ENCODE measurements around the gene TXNDC2.

The TXNDC2 gene

GRCh38 chr18:9863282-9863681, 22.5 kb upstream of the TXNDC2 start:
- DNase-seq (ENCODE audit: low spot score in 2 of 2) (no peak), ATAC-seq (replicated peaks; ENCODE audit: extremely low read depth, poor library complexity, severe bottlenecking) (no peak)
- Mint-ChIP-seq H3K27ac (ENCODE audit: low read depth) (no peak overlapping the region), H3K27me3 (peaks cover 29% of the 10 kb centered on the region), H3K36me3 (ENCODE audit: insufficient read depth) (no peaks in the 10 kb centered on the region), H3K4me3 (no peak overlapping the region), H3K4me1 (no peaks in the 10 kb centered on the region), H3K9me3 (peaks cover 14% of the 10 kb centered on the region)

GRCh38 chr18:9865764-9866490, 19.8 kb upstream of the TXNDC2 start:
- no peak for ATAC-seq (replicated peaks; ENCODE audit: extremely low read depth, poor library complexity, severe bottlenecking)
- peaks cover 47% of the 10 kb centered on the region for H3K27me3 Mint-ChIP-seq
- no peak overlapping the region for H3K27ac Mint-ChIP-seq (ENCODE audit: low read depth)
- H3K4me3 Mint-ChIP-seq: no peak overlapping the region
- H3K9me3 Mint-ChIP-seq: peaks cover 14% of the 10 kb centered on the region
- peaks cover 9% of the 10 kb centered on the region for H3K4me1 Mint-ChIP-seq
- H3K36me3 Mint-ChIP-seq (ENCODE audit: insufficient read depth): no peaks in the 10 kb centered on the region
- no peak for DNase-seq (ENCODE audit: low spot score in 2 of 2)

GRCh38 chr18:9866627-9867026, 19.1 kb upstream of the TXNDC2 start:
- ATAC-seq (replicated peaks; ENCODE audit: extremely low read depth, poor library complexity, severe bottlenecking) (no peak), DNase-seq (ENCODE audit: low spot score in 2 of 2) (no peak)
- H3K4me1 Mint-ChIP-seq: peaks cover 9% of the 10 kb centered on the region
- no peaks in the 10 kb centered on the region for H3K36me3 Mint-ChIP-seq (ENCODE audit: insufficient read depth)
- H3K9me3 Mint-ChIP-seq: peaks cover 14% of the 10 kb centered on the region
- no peak overlapping the region for H3K27ac Mint-ChIP-seq (ENCODE audit: low read depth)
- peaks cover 54% of the 10 kb centered on the region for H3K27me3 Mint-ChIP-seq
- H3K4me3 Mint-ChIP-seq: no peak overlapping the region

GRCh38 chr18:9867071-9867594, 18.6 kb upstream of the TXNDC2 start:
- H3K36me3 Mint-ChIP-seq (ENCODE audit: insufficient read depth): no peaks in the 10 kb centered on the region
- H3K9me3 Mint-ChIP-seq: peaks cover 14% of the 10 kb centered on the region
- H3K27ac Mint-ChIP-seq (ENCODE audit: low read depth): no peak overlapping the region
- peaks cover 57% of the 10 kb centered on the region for H3K27me3 Mint-ChIP-seq
- no peak overlapping the region for H3K4me3 Mint-ChIP-seq
- DNase-seq (ENCODE audit: low spot score in 2 of 2) (no peak), ATAC-seq (replicated peaks; ENCODE audit: extremely low read depth, poor library complexity, severe bottlenecking) (no peak)
- H3K4me1 Mint-ChIP-seq: peaks cover 9% of the 10 kb centered on the region

DNA sequence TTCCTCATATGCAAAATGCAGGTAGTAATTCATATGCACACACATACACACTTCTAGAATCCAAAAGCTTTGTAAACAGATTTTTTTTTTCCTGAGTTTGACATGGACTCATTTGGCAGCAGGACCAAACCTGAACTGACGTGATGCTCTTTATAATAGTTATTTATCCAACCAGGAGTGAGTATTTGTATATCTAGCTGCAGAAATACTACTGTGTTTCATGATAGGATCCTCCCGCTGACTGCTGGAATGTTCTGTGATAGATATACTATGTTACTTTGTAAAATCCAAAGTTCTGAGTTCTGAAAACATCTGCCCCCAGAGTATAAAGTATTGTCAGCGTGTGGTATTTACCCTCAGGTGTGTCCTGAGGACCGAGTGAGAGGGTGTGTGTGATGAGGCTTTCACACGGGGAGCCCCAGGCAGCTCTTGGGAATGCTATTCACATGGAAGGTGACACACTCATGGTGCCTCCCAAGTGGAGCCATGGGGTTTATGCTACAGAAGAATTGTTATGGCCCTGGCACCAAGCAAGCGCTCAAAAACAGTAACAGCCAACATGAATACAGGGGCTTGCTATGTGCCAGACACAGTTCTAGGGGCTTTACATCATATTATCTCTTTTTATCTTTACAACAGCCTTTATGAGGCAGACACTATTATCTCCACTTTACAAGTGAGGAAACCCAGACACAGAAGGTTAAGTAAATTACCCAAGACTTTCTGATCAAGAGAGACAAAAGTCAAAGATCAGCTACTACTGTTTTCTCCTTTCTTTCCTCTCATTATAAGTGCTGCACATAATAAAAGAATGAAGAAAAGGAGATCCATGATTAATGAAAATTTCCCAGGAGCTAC, 16.7 kb upstream of the TXNDC2 start:
- Mint-ChIP-seq H3K9me3 (peaks cover 14% of the 10 kb centered on the region), H3K27ac (ENCODE audit: low read depth) (no peak overlapping the region), H3K27me3 (peaks cover 76% of the 10 kb centered on the region), H3K36me3 (ENCODE audit: insufficient read depth) (no peaks in the 10 kb centered on the region), H3K4me3 (no peak overlapping the region), H3K4me1 (peaks cover 9% of the 10 kb centered on the region)
- ATAC-seq (replicated peaks; ENCODE audit: extremely low read depth, poor library complexity, severe bottlenecking) (no peak), DNase-seq (ENCODE audit: low spot score in 2 of 2) (no peak)

- ATAC-seq (replicated peaks; ENCODE audit: extremely low read depth, poor library complexity, severe bottlenecking) (no peak), DNase-seq (ENCODE audit: low spot score in 2 of 2) (no peak)
- Mint-ChIP-seq H3K4me1 (peaks cover 9% of the 10 kb centered on the region), H3K27me3 (peaks cover 82% of the 10 kb centered on the region), H3K9me3 (peaks cover 14% of the 10 kb centered on the region), H3K36me3 (ENCODE audit: insufficient read depth) (no peaks in the 10 kb centered on the region), H3K4me3 (no peak overlapping the region), H3K27ac (ENCODE audit: low read depth) (no peak overlapping the region)
Observed at GRCh38 chr18:9869715-9870430, 15.9 kb upstream of the TXNDC2 start.

GRCh38 chr18:9870431-9871008, 15.3 kb upstream of the TXNDC2 start:
- peaks cover 9% of the 10 kb centered on the region for H3K4me1 Mint-ChIP-seq
- H3K27me3 Mint-ChIP-seq: peaks cover 82% of the 10 kb centered on the region
- peak overlapping the region; percentile 2 for H3K27ac Mint-ChIP-seq (ENCODE audit: low read depth)
- no peak overlapping the region for H3K4me3 Mint-ChIP-seq
- H3K9me3 Mint-ChIP-seq: peaks cover 8% of the 10 kb centered on the region
- H3K36me3 Mint-ChIP-seq (ENCODE audit: insufficient read depth): no peaks in the 10 kb centered on the region
- no peak for DNase-seq (ENCODE audit: low spot score in 2 of 2)
- no peak for ATAC-seq (replicated peaks; ENCODE audit: extremely low read depth, poor library complexity, severe bottlenecking)

DNA sequence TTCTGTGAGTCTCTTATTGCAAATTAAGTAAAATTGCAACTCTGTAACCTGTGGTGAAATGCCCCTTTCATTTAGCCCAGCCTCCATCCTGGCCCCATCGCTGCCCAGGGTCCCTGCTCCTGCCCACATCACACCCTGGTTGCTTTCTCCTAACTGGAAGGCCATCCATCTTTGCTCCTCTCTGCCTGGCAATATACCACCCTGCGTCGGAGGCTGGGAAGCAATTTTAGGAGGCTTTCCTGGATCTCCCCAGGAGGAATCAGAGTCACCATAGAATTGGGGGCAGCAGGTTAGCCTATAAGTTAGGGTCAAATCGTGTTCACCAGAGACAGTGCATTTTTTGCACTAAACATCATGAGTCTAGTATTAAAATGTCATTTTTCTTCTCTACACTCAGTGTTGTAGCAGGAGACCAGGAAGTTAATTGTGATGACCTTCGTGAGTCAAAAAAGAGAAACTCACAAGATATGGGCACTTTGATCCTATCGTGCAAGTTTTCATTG, 14.5 kb upstream of the TXNDC2 start:
- Mint-ChIP-seq H3K27ac (ENCODE audit: low read depth) (no peak overlapping the region), H3K36me3 (ENCODE audit: insufficient read depth) (no peaks in the 10 kb centered on the region), H3K4me3 (no peak overlapping the region), H3K4me1 (peaks cover 9% of the 10 kb centered on the region), H3K9me3 (peaks cover under 1% of the 10 kb centered on the region), H3K27me3 (peaks cover 80% of the 10 kb centered on the region)
- DNase-seq (ENCODE audit: low spot score in 2 of 2) (no peak), ATAC-seq (replicated peaks; ENCODE audit: extremely low read depth, poor library complexity, severe bottlenecking) (no peak)

DNA sequence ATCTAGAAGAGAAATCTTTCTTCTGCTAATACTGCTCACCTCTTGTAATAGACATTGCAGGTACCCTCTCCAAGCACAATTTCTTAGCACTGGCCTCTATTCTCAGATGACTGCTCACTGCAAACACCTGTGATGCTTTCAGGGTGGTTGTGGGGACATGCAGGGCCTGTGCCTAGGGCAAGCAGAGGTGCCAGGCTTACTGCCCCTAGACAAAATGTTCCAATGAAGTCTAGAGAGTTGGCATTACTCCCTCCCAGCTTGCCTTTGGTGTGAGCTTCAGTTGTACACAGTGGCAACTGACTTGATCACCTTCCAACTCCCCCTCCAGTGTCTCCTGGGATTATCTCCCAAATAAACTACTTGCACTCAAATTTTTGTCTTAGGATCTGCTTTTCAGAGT, 12.9 kb upstream of the TXNDC2 start:
- no peaks in the 10 kb centered on the region for H3K9me3 Mint-ChIP-seq
- H3K36me3 Mint-ChIP-seq (ENCODE audit: insufficient read depth): no peaks in the 10 kb centered on the region
- peaks cover 9% of the 10 kb centered on the region for H3K4me1 Mint-ChIP-seq
- H3K4me3 Mint-ChIP-seq: no peak overlapping the region
- H3K27ac Mint-ChIP-seq (ENCODE audit: low read depth): no peak overlapping the region
- DNase-seq (ENCODE audit: low spot score in 2 of 2) (no peak), ATAC-seq (replicated peaks; ENCODE audit: extremely low read depth, poor library complexity, severe bottlenecking) (no peak)
- peaks cover 89% of the 10 kb centered on the region for H3K27me3 Mint-ChIP-seq

DNA sequence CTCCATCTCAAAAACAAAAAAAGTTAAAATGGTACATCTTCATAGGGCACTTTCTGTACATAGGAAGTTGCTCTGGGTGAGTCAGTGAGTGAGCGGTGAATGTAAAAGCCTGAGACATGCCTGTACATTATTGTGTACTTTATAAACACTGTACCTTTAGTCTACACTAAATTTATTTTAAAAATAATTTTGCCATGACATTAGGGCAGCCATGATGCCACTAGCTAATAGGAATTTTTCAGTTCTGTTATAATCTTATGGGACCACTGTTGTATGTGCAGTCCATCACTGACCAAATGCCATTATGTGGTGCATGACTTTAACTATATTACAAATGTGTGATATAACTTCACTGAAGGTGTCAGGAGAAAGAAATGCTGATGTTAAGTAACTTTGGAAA, 11.0 kb upstream of the TXNDC2 start:
- no peaks in the 10 kb centered on the region for H3K36me3 Mint-ChIP-seq (ENCODE audit: insufficient read depth)
- H3K27me3 Mint-ChIP-seq: peaks cover 73% of the 10 kb centered on the region
- no peak overlapping the region for H3K27ac Mint-ChIP-seq (ENCODE audit: low read depth)
- H3K4me3 Mint-ChIP-seq: no peak overlapping the region
- H3K4me1 Mint-ChIP-seq: peaks cover 9% of the 10 kb centered on the region
- no peaks in the 10 kb centered on the region for H3K9me3 Mint-ChIP-seq
- no peak for DNase-seq (ENCODE audit: low spot score in 2 of 2)
- no peak for ATAC-seq (replicated peaks; ENCODE audit: extremely low read depth, poor library complexity, severe bottlenecking)

DNA sequence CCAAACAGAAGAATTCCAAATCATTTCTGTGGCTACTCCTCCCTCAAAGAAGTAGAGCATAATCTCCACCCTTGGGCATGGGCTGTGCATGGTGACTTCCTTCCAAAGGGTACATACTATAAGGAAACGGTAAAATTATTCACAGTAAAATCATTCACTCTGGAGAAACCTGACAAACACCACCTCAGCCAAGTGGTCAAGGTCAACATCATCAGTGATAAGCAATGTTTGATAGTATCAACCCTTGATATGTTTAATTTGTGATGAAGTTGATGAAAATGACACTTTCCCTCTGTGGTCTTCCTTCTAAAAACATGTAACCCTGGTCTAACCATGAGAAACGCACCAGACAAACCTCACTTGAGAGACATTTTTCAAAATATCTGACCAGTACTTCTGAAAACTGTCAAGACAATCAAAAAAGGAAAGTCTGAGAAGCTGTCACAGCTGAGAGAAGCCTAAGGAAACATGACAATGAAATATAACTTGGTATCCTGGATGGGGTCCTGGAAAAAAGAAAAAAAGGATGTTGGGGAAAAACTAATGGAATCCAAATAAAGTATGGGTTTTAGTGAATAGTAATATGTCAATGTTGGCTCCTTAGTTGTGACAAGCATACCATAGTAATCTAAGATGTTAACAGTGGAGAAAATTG, 9.4 kb upstream of the TXNDC2 start:
- no peaks in the 10 kb centered on the region for H3K36me3 Mint-ChIP-seq (ENCODE audit: insufficient read depth)
- ATAC-seq (replicated peaks; ENCODE audit: extremely low read depth, poor library complexity, severe bottlenecking) (no peak), DNase-seq (ENCODE audit: low spot score in 2 of 2) (no peak)
- no peak overlapping the region for H3K4me3 Mint-ChIP-seq
- H3K4me1 Mint-ChIP-seq: no peaks in the 10 kb centered on the region
- no peak overlapping the region for H3K27ac Mint-ChIP-seq (ENCODE audit: low read depth)
- peaks cover 57% of the 10 kb centered on the region for H3K27me3 Mint-ChIP-seq
- no peaks in the 10 kb centered on the region for H3K9me3 Mint-ChIP-seq
